ENCODE measurements around the gene GUCA2A.

- no peak for TF ChIP-seq ATF3 (IDR thresholded peaks at IDR 0.05; ENCODE audit: insufficient read depth, low read depth, low read length)
- TF ChIP-seq CTCF (IDR thresholded peaks at IDR 0.05; ENCODE audit: control extremely low read depth in 1 of 3, insufficient read depth in 1 of 3, low read depth in 1 of 3, low read length in 3 of 3) = no peak
These were observed 24.4 kb downstream of the GUCA2A start for GRCh38 chr1:42140191-42140590.

Data from H1 (cell line).